Activated naive CD4-positive, alpha-beta T cell treated with Interleukin-2 at 50 U/mL for 16 hours (primary cell): ENCODE results near the gene CAMK2D.
"Not testable (repeated sequence)": the region's sequence is repeated elsewhere in the genome, so short reads cannot be mapped to it uniquely, and the experiment has no call there.

Experiments used
- DNase-seq: peaks from one replicate; pipeline ENCODE4 v3.0.0-alpha.2; 2020

Gene CAMK2D

DNA sequence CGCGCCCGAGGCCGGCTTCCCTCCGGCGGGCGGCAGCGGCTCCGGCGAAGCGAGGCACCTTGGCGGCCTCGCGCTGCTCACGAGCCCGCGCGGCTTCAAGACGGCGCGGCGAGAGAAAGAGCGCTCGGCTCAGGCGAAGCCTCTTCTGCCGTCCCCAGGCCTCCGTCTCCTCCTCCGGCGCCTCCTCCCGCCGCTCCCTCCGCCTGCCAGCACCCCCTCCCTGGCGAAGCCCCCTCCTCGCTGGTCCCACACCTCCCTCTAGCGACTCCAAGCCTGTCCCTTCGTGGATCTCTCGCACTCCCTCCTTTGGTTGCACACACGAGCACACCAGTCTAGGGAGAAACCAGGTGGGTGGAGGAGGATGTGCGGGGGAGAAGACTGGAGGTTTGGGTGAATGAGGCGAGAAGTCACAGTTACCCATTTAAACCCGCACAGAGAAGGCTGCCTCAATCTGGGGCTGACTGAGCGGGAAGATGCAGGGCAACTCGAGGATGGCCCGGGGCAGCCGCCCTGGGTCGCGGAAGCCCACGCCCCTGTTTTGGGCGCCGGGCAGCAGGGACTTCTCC is at the start of gene CAMK2D:
Gene CAMK2D, minus strand, starts transcription at position 119 of the 566 bp plus-strand sequence. CDS start 670 bp downstream, outside the sequence.
- peak; percentile 87 for DNase-seq

DNA sequence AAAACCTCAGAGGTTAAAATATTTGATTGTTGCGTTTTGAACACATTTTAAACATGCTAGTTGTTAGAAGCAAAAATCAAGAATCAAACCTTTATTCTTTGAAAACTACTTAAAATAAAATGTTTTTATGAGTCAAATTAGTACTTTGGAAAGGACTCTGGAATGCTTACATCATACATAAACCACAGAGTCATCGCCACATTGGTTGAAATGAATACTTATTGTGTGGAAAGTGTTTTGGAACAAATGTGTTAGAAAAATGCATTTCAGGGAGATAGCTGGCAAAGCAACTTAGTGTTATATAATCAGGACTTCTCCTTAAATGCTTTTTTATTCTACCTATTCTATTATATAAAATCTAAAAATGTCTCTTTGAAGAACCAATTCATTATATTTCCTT is 49.4 kb upstream of the CAMK2D start:
- DNase-seq: no peak

DNA sequence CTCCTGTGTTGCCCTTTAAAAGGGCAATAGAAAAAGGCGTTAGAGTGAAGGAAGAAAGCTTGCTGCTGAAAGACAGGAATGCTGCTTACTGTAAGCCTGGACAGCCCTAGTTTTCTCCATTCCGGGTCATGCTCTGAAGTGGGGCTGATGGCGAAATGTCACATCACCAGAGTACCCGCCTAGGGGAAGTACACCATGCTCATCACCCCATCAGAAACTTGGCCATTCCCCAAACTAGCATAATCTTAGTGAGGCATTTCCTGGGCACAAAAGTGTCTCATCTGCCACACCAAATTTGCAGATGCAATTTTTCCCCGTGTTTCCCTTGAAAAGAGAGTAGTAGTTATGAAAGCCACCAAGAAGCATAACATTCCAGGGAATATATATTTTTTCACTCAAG is 47.8 kb upstream of the CAMK2D start:
- no peak for DNase-seq

DNA sequence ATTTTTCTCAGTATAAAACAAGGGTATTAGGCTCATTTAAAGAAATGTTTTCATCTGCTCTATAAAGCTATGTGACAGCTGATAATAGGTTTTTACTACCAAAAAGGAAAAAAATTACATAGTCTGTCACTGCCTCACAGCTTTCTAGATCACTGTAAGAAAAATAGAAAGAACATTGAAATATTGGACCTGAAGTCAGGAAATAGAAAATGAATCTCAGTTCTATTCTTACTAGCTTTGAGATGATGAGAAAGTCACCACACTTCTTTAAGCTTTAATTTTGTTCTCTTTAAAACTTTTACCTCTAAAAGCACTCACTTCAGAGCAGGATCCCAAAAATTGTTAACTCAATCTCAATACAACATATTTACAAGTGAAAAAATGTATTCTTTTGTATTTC is 45.3 kb upstream of the CAMK2D start:
- no peak for DNase-seq

DNA sequence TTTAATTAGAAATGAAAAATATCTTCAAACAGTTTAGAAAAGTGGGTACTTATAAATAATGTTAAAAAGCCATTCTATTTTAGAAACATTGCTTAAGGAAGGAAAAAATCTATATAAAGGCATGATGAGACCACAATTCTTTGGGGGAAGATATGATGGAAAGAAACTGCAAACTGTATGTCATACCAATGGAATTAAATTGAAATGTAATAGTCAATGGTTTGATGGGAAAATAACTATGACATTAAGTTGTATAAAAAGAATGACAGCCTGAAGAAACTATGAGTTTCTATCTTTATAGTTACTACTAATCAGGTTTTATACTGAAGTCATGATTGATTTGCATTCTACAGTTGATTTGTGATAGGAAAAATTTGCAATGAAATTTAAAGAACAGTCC is 40.3 kb upstream of the CAMK2D start:
- no peak for DNase-seq

DNA sequence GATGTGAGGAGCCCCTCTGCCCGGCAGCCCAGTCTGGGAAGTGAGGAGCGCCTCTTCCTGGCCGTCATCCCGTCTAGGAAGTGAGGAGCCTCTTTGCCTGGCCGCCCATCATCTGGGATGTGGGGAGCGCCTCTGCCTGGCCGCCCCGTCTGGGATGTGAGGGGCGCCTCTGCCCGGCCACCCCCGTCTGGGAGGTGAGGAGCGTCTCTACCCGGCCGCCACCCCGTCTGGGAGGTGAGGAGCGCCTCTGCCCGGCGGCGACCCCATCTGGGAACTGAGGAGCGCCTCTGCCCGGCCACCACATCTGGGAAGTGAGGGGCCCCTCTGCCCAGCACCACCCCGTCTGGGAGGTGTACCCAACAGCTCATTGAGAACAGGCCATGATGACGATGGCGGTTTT is 34.8 kb upstream of the CAMK2D start:
- DNase-seq: not testable (repeated sequence)

DNA sequence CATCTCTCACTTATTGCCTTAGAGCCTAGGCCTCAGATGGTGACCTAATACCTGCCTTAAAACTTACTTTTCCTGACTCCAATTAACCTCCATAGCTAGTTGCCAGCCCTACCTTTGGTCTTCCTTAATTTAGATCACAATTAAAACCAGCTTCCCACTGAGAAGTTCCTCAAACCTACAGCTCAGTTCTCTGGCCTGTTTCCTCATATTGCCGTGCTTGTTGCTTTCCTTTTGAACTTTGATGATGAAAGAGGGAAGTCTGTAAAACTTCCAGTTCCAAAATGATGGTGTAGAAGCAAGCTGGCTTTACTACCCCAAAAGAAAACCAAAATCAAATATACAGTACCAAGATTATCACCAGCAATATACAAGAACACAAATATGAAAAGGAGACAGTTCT is 28.9 kb upstream of the CAMK2D start:
- no peak for DNase-seq

DNA sequence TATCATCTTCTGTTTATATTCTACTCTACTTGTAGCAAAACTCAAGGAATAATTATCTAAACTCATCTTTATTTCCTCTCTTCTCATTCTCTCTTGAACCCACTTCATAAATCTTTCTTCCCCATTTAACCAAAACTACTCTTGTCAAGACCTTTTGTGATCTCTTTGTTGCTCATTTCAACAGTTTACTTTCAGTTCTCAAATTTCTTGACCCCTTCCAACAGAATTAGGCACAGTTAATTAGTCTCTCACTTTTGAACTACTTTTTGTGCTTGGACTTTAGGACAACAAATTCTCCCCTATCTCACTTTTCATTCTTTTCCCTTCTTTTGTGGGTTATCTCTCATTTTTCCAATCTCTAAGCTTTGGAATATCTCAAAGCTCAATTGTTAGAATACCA is 27.4 kb upstream of the CAMK2D start:
- no peak for DNase-seq

DNA sequence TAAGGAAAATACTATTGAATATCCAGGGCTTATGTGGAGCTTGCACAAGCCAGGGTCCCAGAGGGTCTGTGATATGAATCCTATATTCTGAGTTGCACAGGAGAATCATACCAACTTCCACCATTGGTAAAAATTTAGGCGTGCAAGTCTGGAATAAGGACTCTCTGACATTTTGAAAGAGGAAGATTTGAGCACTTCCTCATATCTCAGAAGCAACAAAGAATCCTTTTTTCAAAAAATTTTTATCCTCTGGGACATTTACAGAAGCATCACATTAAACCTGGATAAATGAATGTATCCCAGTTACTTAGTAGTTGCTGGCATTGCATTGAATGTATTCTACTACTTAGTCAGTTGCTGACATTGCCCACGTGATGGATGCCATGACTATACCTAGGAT is 24.2 kb upstream of the CAMK2D start:
- no peak for DNase-seq

DNA sequence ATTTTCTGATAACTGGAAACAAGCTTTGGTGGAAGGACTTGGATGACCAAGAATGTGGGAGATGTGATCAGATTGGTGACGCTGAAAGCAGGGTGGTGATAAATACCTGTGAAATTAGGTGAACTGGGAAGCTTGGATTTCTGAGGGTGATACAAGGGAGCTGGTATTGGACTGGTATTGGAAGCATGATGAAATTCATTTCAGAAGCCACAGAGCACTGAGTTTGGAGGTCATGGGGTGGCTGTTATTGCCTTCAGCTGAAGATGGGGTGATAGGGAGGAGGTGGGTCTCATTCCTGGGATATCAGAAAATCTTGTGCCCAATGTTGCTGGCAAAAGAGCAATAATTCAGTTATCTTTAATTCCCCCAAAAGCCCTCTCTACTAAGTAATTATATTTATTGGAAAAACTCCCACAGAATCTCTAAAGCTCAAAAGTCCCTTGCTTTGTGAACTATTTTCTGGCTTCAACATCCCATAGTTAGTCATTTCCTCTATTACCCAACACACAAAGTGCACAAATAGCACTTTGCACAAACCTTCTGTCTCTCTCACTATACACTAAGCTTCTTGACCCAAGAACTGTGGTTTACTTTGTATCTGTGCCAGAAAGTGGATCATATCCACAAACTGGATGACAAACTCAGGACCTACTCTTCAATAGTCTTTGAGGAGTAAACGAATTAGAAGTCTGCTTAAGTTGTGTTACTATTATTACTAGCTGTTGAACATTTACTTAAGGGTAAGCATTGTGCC is 23.1 kb upstream of the CAMK2D start:
- DNase-seq: no peak

DNA sequence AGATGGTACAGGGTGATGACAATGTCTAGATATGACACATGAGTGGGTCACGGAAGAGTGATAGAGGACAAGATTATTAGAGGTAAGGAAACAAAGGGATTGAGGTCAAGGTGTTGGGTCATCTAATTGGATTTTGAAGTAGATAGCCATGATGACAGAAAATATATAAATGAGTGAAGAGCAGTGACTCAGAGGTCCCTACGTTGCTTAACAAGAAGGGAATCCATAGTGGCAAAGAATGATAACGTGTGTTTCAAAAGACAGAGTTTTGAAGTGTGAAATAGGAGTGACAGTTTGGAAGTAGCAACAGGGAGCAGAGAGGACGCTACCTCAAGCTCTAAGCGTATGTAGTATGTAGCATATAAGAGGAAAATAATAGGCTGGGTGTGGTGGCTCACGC is 22.2 kb upstream of the CAMK2D start:
- no peak for DNase-seq

DNA sequence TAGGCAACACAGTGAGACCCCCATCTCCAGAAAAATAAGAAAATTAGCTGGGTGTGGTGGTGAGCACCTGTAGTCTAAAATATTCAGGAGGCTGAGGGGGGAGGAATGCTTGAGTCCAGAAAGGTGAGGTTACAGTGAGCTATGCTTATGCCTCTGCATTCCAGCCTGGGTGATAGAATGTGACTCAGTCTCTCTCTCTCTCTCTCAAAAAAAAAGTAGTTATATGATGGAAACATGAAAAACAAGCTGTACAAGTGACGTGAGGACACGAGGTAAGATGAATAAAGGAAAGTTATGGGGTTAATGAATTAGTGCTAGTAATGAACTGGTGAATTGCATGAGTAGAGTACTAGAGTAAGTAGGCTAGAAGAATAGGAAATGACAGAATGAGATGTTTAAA is 21.8 kb upstream of the CAMK2D start:
- DNase-seq: no peak

DNA sequence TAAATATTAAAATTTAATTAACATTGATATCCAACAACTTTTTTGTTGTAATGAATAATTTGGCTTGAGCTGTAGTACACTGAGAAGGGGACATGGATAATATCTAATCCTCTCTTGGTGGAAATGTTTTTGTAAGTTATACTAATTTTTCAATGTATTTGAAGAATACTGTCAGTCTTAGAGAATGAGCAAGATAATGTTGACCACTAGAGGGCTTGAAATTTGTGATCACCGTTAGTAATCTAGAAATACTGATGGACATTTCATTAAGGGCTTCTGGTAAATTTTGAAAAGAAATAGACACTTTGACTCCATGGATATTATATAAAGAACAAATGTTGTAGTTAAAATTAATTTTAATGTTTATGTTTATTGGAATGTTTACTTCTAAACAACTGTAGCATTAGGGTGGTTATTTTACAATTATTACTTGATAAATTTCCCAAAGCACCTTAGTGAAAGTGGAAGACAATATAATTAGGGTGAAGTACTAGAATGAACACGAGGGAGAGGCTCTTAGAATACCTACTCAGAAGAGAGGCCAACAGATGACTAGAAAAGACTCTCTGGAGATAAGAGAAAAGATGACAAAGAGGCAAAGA is 20.0 kb upstream of the CAMK2D start:
- no peak for DNase-seq

DNA sequence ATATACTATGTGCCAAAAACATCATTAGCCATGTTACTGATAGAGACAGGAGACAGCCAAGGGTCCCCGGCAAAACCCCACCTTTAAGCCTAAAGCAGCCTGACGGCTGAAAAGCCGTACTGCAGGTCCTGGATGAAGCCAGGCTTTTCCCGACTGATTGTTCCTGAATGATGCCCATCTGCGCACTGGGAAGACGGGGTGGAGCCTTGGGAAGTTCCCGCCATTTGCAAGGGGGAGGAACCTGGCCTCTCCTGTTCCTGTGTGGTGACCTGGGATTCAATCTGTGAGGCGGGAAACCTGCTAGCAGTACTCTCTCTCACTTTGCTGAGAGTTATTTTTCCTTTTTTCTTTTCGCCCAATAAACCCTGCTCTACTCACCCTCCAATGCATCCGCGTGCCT is 15.1 kb upstream of the CAMK2D start:
- DNase-seq: no peak

DNA sequence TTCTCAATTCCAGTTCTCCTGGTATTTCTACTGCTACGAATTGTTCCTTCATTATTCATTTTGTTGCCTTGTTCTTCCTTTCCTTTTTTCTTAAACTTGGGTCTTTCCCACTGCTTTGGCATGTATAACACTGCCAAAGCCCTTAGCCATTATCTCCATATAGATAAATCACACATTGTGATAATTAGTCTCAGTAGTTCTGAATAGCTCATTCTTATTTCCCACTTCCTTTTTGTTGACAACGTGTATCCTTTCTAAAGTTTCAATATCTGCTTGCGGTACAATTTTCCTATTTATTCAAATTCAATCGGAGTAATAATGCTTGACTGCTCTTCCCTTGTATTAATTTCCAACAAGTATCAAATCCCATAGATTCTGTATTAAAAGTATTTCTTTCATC is 14.5 kb upstream of the CAMK2D start:
- DNase-seq: no peak

DNA sequence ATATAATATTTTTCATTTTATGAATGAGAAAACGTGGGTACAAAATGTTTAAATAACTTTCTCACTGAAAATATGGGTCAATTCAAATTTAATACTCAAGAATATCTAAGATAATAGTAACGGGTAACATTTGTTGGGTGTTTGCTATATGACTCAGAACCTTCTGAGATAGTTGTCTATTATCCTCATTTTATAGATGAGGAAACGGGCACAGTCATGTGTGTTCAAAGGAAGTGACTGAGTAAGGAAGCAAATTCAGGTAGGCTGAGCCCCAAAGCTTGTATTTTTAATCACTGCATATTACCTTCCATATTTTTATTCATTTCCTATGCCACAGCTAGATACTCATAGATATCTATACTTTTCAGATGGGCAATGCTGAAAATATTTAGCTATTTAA is 12.2 kb upstream of the CAMK2D start:
- DNase-seq: no peak

DNA sequence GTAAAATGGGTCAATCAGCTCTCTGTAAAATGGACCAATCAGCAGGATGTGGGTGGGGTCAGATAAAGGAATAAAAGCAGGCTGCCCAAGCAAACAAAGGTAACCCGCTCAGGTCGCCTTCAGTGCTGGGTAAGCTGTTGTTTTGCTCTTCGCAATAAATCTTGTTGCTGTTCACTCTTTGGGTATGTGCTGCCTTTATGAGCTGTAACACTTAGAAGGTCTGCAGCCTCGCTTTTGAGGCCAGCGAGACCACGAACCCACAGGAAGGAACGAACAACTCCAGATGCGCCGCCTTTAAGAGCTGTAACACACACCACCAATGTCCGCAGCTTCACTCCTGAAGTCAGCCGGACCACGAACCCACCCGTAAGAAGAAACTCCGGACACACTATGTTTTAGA is 11.5 kb upstream of the CAMK2D start:
- no peak for DNase-seq

DNA sequence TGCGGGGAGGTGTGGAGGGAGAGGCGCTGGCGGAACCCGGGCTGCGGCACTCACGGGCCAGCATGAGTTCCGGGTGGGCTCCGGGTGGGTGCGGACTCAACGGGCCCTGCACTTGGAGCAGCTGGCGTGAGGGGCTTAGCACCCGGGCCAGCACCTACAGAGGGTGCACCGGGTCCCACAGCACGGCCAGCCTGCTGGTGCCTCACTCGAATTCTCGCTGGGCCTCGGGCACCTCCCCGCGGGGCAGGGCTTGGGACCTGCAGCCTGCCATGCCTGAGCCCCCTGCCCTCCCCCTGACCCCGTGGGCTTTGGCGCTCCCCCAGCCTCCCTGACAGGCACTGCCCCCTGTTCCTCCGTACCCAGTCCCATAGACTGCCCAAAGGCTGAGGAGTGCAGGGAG is 10.8 kb upstream of the CAMK2D start:
- no peak for DNase-seq

DNA sequence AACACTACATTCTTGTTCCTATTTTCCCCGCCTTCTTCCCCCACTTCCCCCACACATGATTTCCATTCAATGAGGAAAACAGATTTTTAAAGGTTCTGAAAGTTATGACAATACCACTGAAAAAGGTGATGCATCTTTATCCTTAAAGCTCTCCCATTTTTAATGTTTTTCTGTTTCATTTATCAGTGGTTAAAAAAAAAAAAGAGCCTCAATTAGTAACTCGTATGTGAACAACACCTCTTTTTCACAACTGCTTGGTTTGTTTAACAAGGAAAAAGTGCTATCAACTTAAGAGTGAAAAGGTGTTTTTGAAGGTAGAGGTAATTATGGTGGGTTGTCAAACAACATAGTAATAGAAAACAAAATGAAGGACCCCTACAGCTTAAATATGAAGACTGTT is 8.2 kb upstream of the CAMK2D start:
- DNase-seq: no peak

DNA sequence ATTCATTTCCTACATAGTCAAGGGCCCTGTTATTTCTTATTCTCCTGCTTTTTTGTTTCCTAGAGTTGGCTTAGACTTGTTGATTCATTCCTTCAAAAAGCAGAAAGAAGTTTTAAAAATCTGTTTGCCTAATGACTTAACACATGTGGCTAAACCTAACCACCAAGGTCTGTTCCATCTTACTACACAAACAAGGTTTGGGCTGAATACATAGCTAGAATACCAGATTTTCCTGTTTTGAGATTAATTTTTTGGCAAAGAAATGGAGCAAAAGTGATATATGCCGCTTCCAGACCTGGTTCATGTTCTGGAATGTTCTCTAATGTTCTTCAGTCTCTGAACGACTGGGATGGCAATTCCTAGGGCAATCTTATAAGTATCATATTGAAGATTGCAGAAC is 7.4 kb upstream of the CAMK2D start:
- DNase-seq: no peak

DNA sequence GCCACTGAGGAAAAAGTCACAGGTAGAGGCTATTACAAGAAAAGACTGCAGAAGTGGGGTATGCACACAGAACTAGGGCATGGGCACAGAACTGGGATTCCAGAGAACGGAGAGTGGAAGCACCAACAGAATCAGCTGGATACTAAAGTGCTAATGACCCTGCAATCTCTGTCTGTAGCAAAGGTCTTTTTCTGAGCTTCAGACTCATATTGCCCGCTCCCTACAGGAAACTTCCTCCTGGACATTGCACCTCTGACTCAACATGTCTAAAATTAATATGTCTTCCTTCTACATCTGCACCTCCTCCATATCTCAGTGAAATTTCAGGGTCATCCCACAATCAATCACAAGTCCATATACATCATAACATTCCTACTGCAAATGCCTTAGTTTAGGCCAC is 5.3 kb upstream of the CAMK2D start:
- DNase-seq: no peak

DNA sequence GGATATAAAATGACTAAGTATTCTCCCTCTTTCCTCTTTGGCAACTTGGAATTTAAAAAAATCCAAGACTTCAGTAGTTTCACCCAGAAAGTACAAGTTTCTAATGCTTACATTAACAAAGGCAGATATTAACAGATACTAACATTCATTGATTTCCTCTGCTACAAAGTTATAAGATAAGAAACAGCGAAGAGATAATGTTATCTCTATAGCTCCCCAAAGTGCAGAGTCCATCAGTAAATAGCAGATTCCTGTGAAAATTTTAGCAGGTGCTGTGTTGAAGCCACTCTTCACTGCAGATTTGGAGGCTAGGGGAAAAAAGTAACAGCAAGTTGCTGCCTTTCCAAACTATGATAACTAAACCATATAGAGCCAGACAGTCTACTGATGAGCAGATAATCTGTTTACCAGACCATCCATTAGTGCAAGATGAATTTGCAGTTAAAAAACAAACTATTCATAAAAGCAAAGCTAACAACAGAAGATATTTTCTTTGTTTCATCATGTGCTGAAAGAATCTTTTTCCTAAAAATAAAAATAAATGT is 3.3 kb upstream of the CAMK2D start:
- no peak for DNase-seq

DNA sequence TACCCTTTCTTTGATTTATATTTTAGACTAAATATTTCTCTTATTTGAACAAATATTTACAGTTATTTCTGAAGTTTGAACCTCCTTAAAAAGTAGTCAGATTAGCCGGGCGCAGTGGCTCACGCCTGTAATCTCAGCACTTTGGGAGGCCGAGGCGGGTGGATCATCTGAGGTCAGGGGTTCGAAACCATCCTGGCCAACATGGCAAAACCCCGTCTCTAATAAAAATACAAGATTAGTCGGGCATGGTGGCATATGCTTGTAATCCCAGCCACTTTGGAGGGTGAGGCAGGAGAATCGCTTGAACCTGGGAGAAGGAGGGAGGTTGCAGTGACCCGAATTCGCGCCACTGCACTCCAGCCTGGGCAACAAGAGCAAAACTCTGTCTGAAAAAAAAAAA is 2.4 kb upstream of the CAMK2D start:
- DNase-seq: not testable (repeated sequence)

DNA sequence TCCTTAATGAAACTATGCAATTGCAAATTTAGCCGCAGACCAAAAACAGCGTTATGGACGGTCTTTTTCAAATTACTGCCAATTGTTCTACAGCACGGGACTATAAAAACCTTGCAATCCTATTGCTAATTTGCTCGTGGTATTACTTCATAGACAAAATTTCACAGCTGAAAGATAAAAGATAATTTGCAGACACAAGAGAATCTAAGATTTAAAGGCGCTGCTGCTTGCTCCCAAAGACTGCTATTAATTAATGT is 1.4 kb upstream of the CAMK2D start:
- DNase-seq: no peak
